Uterus (tissue), 2 donors: ENCODE results near the gene FBLN1.

Source experiments
- POLR2A ChIP-seq, 2 donors: fragments of 450-650 bp; IDR thresholded peaks; one replicate each; pipeline ENCODE4 v1.6.1; 2016; ENCODE audit warnings: antibody characterized with exemption in 2 of 2, mild to moderate bottlenecking in 1 of 2, moderate library complexity in 1 of 2
- TF ChIP-seq, protein P1 (sequence below), 4 experiments: fragments of 200-600 bp in 2 of 4; fragments of 450-650 bp in 2 of 4; sonication (generic) in 2 of 4; IDR thresholded peaks; one replicate each; pipeline ENCODE4 v1.5.1; 2016 to 2019; ENCODE audit warnings: antibody characterized with exemption in 4 of 4, mild to moderate bottlenecking in 2 of 4, moderate library complexity in 1 of 4

GRCh38 chr22:45631841-45632238 lies 129.2 kb downstream of the FBLN1 start:
- TF ChIP-seq, protein P1, sequence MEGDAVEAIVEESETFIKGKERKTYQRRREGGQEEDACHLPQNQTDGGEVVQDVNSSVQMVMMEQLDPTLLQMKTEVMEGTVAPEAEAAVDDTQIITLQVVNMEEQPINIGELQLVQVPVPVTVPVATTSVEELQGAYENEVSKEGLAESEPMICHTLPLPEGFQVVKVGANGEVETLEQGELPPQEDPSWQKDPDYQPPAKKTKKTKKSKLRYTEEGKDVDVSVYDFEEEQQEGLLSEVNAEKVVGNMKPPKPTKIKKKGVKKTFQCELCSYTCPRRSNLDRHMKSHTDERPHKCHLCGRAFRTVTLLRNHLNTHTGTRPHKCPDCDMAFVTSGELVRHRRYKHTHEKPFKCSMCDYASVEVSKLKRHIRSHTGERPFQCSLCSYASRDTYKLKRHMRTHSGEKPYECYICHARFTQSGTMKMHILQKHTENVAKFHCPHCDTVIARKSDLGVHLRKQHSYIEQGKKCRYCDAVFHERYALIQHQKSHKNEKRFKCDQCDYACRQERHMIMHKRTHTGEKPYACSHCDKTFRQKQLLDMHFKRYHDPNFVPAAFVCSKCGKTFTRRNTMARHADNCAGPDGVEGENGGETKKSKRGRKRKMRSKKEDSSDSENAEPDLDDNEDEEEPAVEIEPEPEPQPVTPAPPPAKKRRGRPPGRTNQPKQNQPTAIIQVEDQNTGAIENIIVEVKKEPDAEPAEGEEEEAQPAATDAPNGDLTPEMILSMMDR (IDR thresholded peaks at IDR 0.05): no peak
- TF ChIP-seq POLR2A (IDR thresholded peaks at IDR 0.05): no peak
